Smooth muscle cell (in vitro differentiated cells): Measurements from ENCODE around the gene ARHGAP12. TPM values are rescaled to one million over a fixed set of nuclear protein-coding genes. Genes with fewer than 3 reads are reported as not detected.

Experiments
- DNase-seq: peaks from one replicate; lab custom pipeline; 2025; ENCODE audit not compliant: unreplicated experiment; lab: John Stamatoyannopoulos, UW
- H2AFZ ChIP-seq: fragments of 200-600 bp; sonication (generic); 2 replicates; pipeline ENCODE4 v1.6.0; 2016; ENCODE audit warnings: antibody characterized with exemption, low read depth, mild to moderate bottlenecking
- H3F3A ChIP-seq: fragments of 200-600 bp; sonication (generic); 2 replicates; pipeline ENCODE4 v1.6.0; 2017; ENCODE audit warnings: antibody characterized with exemption, low read depth
- H3K27ac ChIP-seq: fragments of 200-600 bp; sonication (generic); 2 replicates; pipeline ENCODE4 v1.5.1; 2016; ENCODE audit warnings: low read depth, mild to moderate bottlenecking
- H3K27me3 ChIP-seq: fragments of 200-600 bp; sonication (generic); 2 replicates; pipeline ENCODE4 v1.6.1; 2016; ENCODE audit warnings: low read depth, mild to moderate bottlenecking
- H3K36me3 ChIP-seq: fragments of 200-600 bp; sonication (generic); 2 replicates; pipeline ENCODE4 v1.5.1; 2016; ENCODE audit warnings: low read depth
- H3K4me1 ChIP-seq: fragments of 200-600 bp; sonication (generic); 2 replicates; pipeline ENCODE4 v1.5.1; 2016; ENCODE audit warnings: low read depth
- H3K4me2 ChIP-seq: fragments of 200-600 bp; sonication (generic); 2 replicates; pipeline ENCODE4 v1.6.0; 2016; ENCODE audit warnings: mild to moderate bottlenecking
- H3K4me3 ChIP-seq: fragments of 200-600 bp; sonication (generic); 2 replicates; pipeline ENCODE4 v1.5.1; 2016; ENCODE audit warnings: mild to moderate bottlenecking
- H3K79me2 ChIP-seq: fragments of 200-600 bp; sonication (generic); 2 replicates; pipeline ENCODE4 v1.6.0; 2016; ENCODE audit warnings: low read depth, mild to moderate bottlenecking
- H3K9ac ChIP-seq: fragments of 200-600 bp; sonication (generic); 2 replicates; pipeline ENCODE4 v1.6.0; 2016; ENCODE audit warnings: low read depth
- H3K9me3 ChIP-seq: fragments of 200-600 bp; sonication (generic); replicated peaks from 2 replicates; pipeline ENCODE4 v1.5.1; 2016; ENCODE audit warnings: low read depth
- H4K20me1 ChIP-seq: fragments of 200-600 bp; sonication (generic); 2 replicates; pipeline ENCODE4 v1.6.0; 2016; ENCODE audit warnings: low read depth
- CTCF ChIP-seq: fragments of 200-600 bp; sonication (generic); IDR thresholded peaks from 2 replicates; pipeline ENCODE4 v1.5.1; 2017; ENCODE audit warnings: borderline replicate concordance, mild to moderate bottlenecking, antibody characterized with exemption; ENCODE audit not compliant: insufficient read depth, poor library complexity, severe bottlenecking
- WGBS: methylation state at CpG from one replicate; pipeline ENCODE4 v1.1.7; 2016; ENCODE audit warnings: low lambda C conversion rate; 5-methylcytosine and 5-hydroxymethylcytosine counted together
- polyA plus RNA-seq: library from polyadenylated mRNA; unstranded; fragments of >200 nt; fragmentation: Nextera tagmentation; extraction: Ambion mirVana; gene quantifications from 2 replicates; pipeline ENCODE4 v1.2.1, GENCODE V29; 2016
- total RNA-seq: library from RNA; depleted of rRNA; stranded (reverse); fragments of >200 nt; gene quantifications from 2 replicates; pipeline ENCODE4 v1.2.3, GENCODE V29; 2014

Gene ARHGAP12
- total and polyA plus RNA-seq, 2 experiments from 2014 or later, result 14.5 to 46.2 TPM

- H3K36me3 ChIP-seq, result no peaks in the 10 kb centered on the region
- H3K4me3 ChIP-seq, result no peak overlapping the region
- peaks cover 7% of the 10 kb centered on the region for H3F3A ChIP-seq
- no peaks in the 10 kb centered on the region for H4K20me1 ChIP-seq
- 83% methylated on average over 9 of the region's 9 CpGs for WGBS
- H3K4me2 ChIP-seq, result no peak overlapping the region
- DNase-seq, result no peak
- H3K27me3 ChIP-seq, result no peaks in the 10 kb centered on the region
- H3K4me1 ChIP-seq, result peaks cover 8% of the 10 kb centered on the region
- no peaks in the 10 kb centered on the region for H3K9me3 ChIP-seq
- no peaks in the 10 kb centered on the region for H3K79me2 ChIP-seq
- no peak overlapping the region for H3K27ac ChIP-seq
- H3K9ac ChIP-seq, result no peak overlapping the region
- H2AFZ ChIP-seq, result no peak overlapping the region
- TF ChIP-seq CTCF, result no peak
Measured at GRCh38 chr10:31765541-31765940, 163.1 kb downstream of the ARHGAP12 start.

GRCh38 chr10:31762316-31762715, 166.3 kb downstream of the ARHGAP12 start:
- H3F3A ChIP-seq, result peaks cover 27% of the 10 kb centered on the region
- H3K79me2 ChIP-seq, result no peaks in the 10 kb centered on the region
- peaks cover 28% of the 10 kb centered on the region for H3K4me1 ChIP-seq
- no peaks in the 10 kb centered on the region for H3K27me3 ChIP-seq
- H3K36me3 ChIP-seq, result no peaks in the 10 kb centered on the region
- no peaks in the 10 kb centered on the region for H4K20me1 ChIP-seq
- no peak overlapping the region for H2AFZ ChIP-seq
- no peak overlapping the region for H3K4me3 ChIP-seq
- H3K9me3 ChIP-seq, result no peaks in the 10 kb centered on the region
- 85% methylated on average over 4 of the region's 4 CpGs for WGBS
- no peak overlapping the region for H3K9ac ChIP-seq
- no peak for TF ChIP-seq CTCF
- H3K4me2 ChIP-seq, result no peak overlapping the region
- H3K27ac ChIP-seq, result no peak overlapping the region
- DNase-seq, result no peak

- Histone ChIP-seq H3K4me1 (peaks cover 30% of the 10 kb centered on the region), H3K27me3 (no peaks in the 10 kb centered on the region), H3K36me3 (no peaks in the 10 kb centered on the region), H3F3A (peaks cover 28% of the 10 kb centered on the region), H3K9ac (no peak overlapping the region), H3K27ac (peak overlapping the region; percentile 79), H3K9me3 (no peaks in the 10 kb centered on the region), H3K4me3 (no peak overlapping the region), H4K20me1 (no peaks in the 10 kb centered on the region), H3K4me2 (no peak overlapping the region), H2AFZ (peak overlapping the region; percentile 88), H3K79me2 (no peaks in the 10 kb centered on the region)
- no peak for DNase-seq
- no peak for TF ChIP-seq CTCF
- WGBS, result 87% methylated on average over 3 of the region's 3 CpGs
Measured at GRCh38 chr10:31761156-31761555, 167.5 kb downstream of the ARHGAP12 start.

GRCh38 chr10:31760674-31761081, 168.0 kb downstream of the ARHGAP12 start:
- Histone ChIP-seq H3K4me3 (peak overlapping the region; percentile 43), H3K4me2 (peak overlapping the region; percentile 82), H3F3A (peaks cover 28% of the 10 kb centered on the region), H3K9me3 (no peaks in the 10 kb centered on the region), H3K36me3 (no peaks in the 10 kb centered on the region), H4K20me1 (no peaks in the 10 kb centered on the region), H2AFZ (peak overlapping the region; percentile 88), H3K4me1 (peaks cover 30% of the 10 kb centered on the region), H3K27ac (peak overlapping the region; percentile 79), H3K79me2 (no peaks in the 10 kb centered on the region), H3K9ac (peak overlapping the region; percentile 46), H3K27me3 (no peaks in the 10 kb centered on the region)
- WGBS, result 19% methylated on average over 8 of the region's 8 CpGs
- TF ChIP-seq CTCF, result no peak
- no peak for DNase-seq
